ENCODE results near the gene LACTBL1. TPM values are rescaled to one million over a fixed set of nuclear protein-coding genes. Genes with fewer than 3 reads are reported as not detected.
"Not testable (repeated sequence)": the region's sequence is repeated elsewhere in the genome, so short reads cannot be mapped to it uniquely, and the experiment has no call there.

The LACTBL1 gene
- total and polyA plus RNA-seq, 2 of the 4 experiments (the other 2 are of a cell fraction) = not detected

- DNase-seq; H2AK5ac ChIP-seq (ENCODE audit: low read depth, low read length); H3K4me2 ChIP-seq (ENCODE audit: low read depth, low read length); H3K4me3 ChIP-seq (ENCODE audit: insufficient read depth, low read depth, low read length); intact Hi-C loops (cut with micrococcal nuclease); H3K9ac ChIP-seq (ENCODE audit: low read depth, low read length); dilution Hi-C loops (cut with HindIII; ENCODE audit: low sequenced_read_pairs, unreplicated experiment); H3K27ac ChIP-seq (ENCODE audit: insufficient read depth, low read length); H2BK5ac ChIP-seq (ENCODE audit: low read depth, low read length, poor library complexity, severe bottlenecking); H2BK120ac ChIP-seq (ENCODE audit: low read depth, low read length); H3K14ac ChIP-seq (replicated peaks; ENCODE audit: low read depth, low read length); H4K20me1 ChIP-seq (ENCODE audit: insufficient read depth, low read length); in situ Hi-C loops (cut with MboI; ENCODE audit: low sequenced_read_pairs); BruUV-seq (replicated peaks); H3K36me3 ChIP-seq (ENCODE audit: control insufficient read depth, insufficient read depth, low read length); H3K9me1 ChIP-seq (ENCODE audit: insufficient read depth, low read length); H4K8ac ChIP-seq (ENCODE audit: low read depth in 2 of 2, low read length in 2 of 2); H3K4ac ChIP-seq (ENCODE audit: low read depth, low read length); H3K4me1 ChIP-seq (ENCODE audit: control insufficient read depth, insufficient read depth, low read length); POLR2A ChIA-PET (ENCODE audit: unreplicated experiment); H4K5ac ChIP-seq (ENCODE audit: low read depth, low read length); H3K23ac ChIP-seq (ENCODE audit: low read depth, low read length); H2BK20ac ChIP-seq (ENCODE audit: low read depth, low read length); H3K79me1 ChIP-seq (ENCODE audit: low read depth in 1 of 2, low read length in 2 of 2); H2AFZ ChIP-seq (replicated peaks; ENCODE audit: low read length, poor library complexity); H4K91ac ChIP-seq (ENCODE audit: insufficient read depth, low read depth, low read length); H2AK9ac ChIP-seq (replicated peaks; ENCODE audit: low read depth, low read length, poor library complexity); H3K18ac ChIP-seq (ENCODE audit: low read depth, low read length); ATAC-seq (ENCODE audit: low read depth); H2BK15ac ChIP-seq (ENCODE audit: low read depth, low read length): not testable (repeated sequence)
- Histone ChIP-seq H3K9me3 (ENCODE audit: control insufficient read depth, insufficient read depth, low read length) (peaks cover 11% of the 10 kb centered on the region), H3K27me3 (ENCODE audit: control insufficient read depth, insufficient read depth, low read length) (peaks cover 35% of the 10 kb centered on the region), H3K56ac (ENCODE audit: extremely low read depth, insufficient read depth, low read length) (0 out of 2 replicates have a peak overlapping the region, but pooled peaks have one; percentile 6)
- CTCF ChIA-PET = interaction anchor here (0.6 kb wide), 1 partner anchor 353 kb away, joined by 3 read pairs; no protein-coding TSS in a partner anchor
- WGBS, 2 experiments (ENCODE audit: extremely low coverage in 2 of 2, insufficient read length in 1 of 2) = no CpG with 5 or more reads among the region's 3 CpGs
Observed at GRCh38 chr1:23004769-23005168, 32.1 kb upstream of the LACTBL1 start.
